Kasumi-1 (cell line): ENCODE data around the gene RPS24.

Source experiments
- DNase-seq, 2 experiments: peaks; one replicate each; lab custom pipeline; 2025; lab: John Stamatoyannopoulos, UW

RPS24 gene

GRCh38 chr10:78028438-78029268 is 5.0 kb upstream of the RPS24 start:
- no peak for DNase-seq

GRCh38 chr10:78029269-78030226 is 4.1 kb upstream of the RPS24 start, which contains the start of gene POLR3A:
Gene POLR3A, minus strand, starts transcription at chr10:78029515. Its CDS starts 108 bp downstream, at chr10:78029407.
- peak; percentile 98 to 99 for DNase-seq

- no peak for DNase-seq
Observed at GRCh38 chr10:78033387-78033636, 351 bp upstream of the RPS24 start.

DNA sequence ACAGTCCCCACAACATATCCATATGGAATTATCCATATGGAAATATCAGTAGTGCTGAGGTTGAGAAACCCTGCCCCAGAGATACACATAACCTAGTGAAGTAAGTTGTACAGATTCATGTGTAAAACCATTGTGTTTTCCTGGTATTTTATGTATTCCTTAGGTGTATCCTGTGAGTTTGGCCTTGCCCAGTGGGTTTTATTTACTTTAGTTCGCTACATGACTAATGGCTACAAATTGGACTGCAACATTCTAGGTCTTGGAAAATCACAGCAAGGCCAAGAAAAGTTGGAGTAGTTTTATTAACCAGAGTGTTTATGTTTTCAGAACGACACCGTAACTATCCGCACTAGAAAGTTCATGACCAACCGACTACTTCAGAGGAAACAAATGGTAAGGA is 1.4 kb downstream of the RPS24 start:
- no peak for DNase-seq

DNA sequence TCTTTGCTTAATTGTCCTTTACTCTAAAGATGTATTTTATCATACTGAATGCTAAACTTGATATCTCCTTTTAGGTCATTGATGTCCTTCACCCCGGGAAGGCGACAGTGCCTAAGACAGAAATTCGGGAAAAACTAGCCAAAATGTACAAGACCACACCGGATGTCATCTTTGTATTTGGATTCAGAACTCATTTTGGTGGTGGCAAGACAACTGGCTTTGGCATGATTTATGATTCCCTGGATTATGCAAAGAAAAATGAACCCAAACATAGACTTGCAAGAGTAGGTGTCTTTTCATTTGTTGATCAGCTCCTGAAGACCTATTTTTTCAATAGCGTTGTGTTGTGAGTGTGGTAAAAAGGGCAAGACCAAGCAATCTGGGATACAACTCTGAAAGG is 1.8 kb downstream of the RPS24 start:
- DNase-seq = no peak

GRCh38 chr10:78035933-78036583 is 2.4 kb downstream of the RPS24 start:
- no peak for DNase-seq

GRCh38 chr10:78038105-78038504 is 4.4 kb downstream of the RPS24 start:
- no peak for DNase-seq

GRCh38 chr10:78038791-78039547 is 5.3 kb downstream of the RPS24 start:
- DNase-seq = no peak

DNA sequence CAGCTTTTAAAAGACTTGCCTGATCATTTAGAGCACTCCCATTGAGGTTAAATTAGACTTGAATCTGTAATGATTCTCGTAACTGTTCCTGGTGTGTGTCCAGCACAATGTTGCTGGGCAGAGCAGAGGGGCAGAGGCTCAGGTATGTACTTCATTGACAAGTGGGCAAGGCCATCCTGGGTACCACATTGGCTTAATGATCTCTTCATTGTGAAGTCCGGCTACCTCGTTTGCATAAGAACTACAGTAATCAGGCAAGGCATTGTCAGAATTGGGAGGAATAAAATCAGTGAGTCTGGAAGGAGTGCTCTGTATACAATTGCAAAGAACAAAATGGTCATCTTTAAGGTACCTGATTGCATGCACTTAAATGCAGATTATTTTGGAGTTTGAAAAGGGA is 6.1 kb downstream of the RPS24 start:
- no peak for DNase-seq

DNA sequence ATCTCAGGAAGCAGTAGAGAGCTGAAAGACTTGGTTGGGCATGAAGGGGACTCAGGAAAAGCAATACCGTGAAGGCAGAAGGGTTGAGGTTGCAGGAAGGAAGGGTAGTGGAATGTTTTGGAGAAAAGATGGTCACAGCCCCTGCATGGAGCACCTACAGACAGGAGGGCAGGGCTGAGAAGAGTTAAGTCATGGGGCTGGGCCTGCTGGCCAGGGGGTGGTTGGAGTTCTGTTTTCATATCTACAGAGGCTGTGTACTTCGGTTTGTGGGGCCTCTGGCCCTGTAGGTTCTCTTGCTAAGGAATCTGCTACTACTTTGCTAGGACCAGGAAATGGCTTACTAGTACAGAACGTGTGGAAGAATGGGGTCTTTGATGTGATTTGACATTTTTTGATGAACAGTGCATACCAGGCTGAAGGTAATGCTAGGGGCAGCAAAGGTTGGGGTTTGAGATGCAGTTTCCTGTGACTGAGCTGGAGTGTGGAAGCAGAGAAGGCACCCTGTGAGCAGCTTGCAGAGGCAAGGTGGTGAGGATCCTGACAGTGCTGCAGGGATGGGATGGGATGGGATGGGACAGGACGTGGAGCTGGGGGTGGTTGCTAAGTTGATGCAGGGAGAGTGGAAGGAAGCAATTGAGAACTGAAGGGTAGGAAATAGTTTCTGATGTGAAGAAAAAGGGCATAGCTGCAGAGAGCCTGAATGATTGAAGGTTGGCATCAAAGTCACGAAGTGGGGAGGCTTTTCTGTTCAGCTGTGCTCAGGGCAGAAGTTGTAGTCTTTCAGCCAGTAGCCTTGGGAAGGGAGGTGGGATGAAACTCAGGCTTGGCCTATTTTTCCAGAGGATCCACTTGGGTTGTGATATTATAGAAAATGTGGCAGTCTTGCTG is 7.8 kb downstream of the RPS24 start:
- no peak for DNase-seq

GRCh38 chr10:78042058-78042751 is 8.5 kb downstream of the RPS24 start:
- DNase-seq = no peak

DNA sequence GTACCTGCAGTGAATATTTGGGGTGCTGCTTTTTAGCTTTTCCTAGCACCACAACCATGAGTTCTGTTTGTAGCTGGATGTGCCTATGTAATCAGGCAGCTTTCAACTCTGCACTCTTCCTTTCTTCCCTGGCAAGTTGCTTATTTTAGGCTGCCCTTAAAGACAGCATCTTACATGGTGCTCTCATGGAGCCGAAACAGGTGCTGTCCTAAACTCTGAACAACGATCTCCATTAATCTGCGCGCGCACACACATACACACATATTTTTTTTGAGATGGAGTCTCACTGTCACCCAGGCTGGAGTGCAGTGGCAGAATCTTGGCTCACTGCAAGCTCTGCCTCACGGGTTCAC is 9.1 kb downstream of the RPS24 start:
- no peak for DNase-seq

- DNase-seq = peak in 1 of 2 experiments; percentile 41
Observed at GRCh38 chr10:78044179-78044578, 10.5 kb downstream of the RPS24 start.

DNA sequence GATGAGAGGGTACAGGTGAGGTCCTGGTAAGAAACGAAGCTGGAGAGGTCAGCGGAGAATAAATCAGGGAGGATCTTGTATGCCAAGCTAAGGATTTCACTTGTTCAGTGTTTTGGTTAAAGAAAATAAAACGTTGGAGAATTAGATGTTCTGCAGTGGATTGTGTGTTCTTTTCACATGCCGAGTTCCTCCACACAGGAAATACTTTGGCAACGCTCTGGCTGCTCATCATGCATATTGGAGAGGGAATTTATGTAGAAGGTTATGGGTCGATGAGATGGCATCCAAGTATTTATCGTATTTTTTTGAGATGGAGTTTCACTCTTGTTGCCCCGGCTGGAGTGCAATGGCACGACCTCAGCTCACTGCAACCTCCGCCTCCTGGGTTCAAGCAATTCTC is 11.0 kb downstream of the RPS24 start:
- no peak for DNase-seq

GRCh38 chr10:78045237-78045636 is 11.6 kb downstream of the RPS24 start:
- DNase-seq = peak; percentile 83 to 92

DNA sequence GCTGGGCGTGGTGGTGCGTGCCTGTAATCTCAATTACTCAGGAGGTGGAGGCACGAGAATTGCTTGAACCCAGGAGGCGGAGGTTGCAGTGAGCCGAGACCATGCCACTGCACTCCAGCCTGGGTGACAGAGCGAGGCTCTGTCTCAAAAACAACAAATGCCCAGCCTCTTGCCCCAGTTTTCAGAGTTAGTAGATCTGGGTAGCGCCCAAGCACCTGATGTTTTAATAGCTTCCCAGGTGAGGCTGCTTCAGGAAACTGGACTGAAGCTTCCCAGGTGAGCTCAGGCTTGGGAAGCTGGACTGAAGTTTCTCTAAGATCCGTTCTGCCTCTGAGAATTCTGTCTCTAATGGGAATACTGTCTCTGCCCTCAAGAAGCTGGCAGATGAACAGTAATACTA is 12.2 kb downstream of the RPS24 start:
- DNase-seq = no peak

DNA sequence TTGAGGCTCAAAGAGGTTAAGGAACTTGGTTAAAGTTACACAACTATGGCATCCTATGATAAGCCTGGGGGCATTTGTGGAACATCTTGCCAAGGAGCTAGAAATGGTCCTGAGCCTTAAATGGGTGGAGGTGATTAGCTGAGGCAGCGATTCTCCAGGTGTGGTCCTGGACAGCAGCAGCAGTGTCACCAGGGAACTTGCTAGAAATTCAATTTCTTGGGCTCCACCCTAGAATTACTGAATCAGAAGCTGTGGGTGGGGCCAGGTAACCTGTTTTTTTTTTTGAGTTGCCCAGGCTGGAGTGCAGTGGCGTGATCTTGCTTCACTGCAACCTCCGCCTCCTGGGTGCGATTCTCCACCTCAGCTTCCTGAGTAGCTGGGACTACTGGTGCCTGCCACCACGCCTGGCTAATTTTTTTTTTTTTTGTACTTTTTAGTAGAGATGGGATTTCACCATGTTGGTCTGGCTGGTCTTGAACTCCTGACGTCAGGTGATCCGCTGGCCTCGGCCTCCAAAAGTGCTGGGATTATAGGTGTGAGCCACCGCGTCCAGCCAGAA is 13.1 kb downstream of the RPS24 start:
- DNase-seq = no peak

GRCh38 chr10:78047314-78047891 is 13.7 kb downstream of the RPS24 start:
- peak; percentile 89 to 92 for DNase-seq

GRCh38 chr10:78049851-78050250 is 16.2 kb downstream of the RPS24 start:
- DNase-seq = peak; percentile 24 to 44
